Activated CD4-positive, alpha-beta T cell treated with anti-CD3 and anti-CD28 coated beads, Interleukin-2, amount 10 ng/mL, durations not matched to agents 7 days and 5 days (primary cell): ENCODE results near the gene AVEN. TPM values are rescaled to one million over a fixed set of nuclear protein-coding genes. Genes with fewer than 3 reads are reported as not detected.

Experiments
- CTCF ChIA-PET: fragments of 350-600 bp; sonication (Branson Sonifier 250); formaldehyde crosslinking; loops from one replicate; lab custom pipeline; 2021; ENCODE audit warnings: antibody characterized with exemption; lab: Charles Lee
- POLR2A ChIA-PET: fragments of 350-600 bp; sonication (Branson Sonifier 250); formaldehyde crosslinking; loops from one replicate; lab custom pipeline; 2021; ENCODE audit warnings: antibody characterized with exemption; lab: Charles Lee
- DNase-seq: peaks from one replicate; pipeline ENCODE4 v3.0.0-alpha.2; 2020
- H3K27ac Mint-ChIP-seq: one replicate; pipeline ENCODE4 v1.8.0; 2021; ENCODE audit warnings: mild to moderate bottlenecking, moderate library complexity, mixed read lengths
- H3K27me3 Mint-ChIP-seq: one replicate; pipeline ENCODE4 v1.8.0; 2021; ENCODE audit warnings: mixed read lengths
- H3K36me3 Mint-ChIP-seq: one replicate; pipeline ENCODE4 v1.8.0; 2021; ENCODE audit warnings: low read depth, mixed read lengths
- H3K4me1 Mint-ChIP-seq: one replicate; pipeline ENCODE4 v1.8.0; 2021; ENCODE audit warnings: mixed read lengths
- H3K4me3 Mint-ChIP-seq: one replicate; pipeline ENCODE4 v1.8.0; 2021; ENCODE audit warnings: mild to moderate bottlenecking, moderate library complexity, mixed read lengths
- H3K9me3 Mint-ChIP-seq: one replicate; pipeline ENCODE4 v1.8.0; 2021; ENCODE audit warnings: mixed read lengths
- total RNA-seq, 2 experiments: library from RNA; stranded (reverse); gene quantifications; one replicate each; pipeline ENCODE4 v1.2.3, GENCODE V29; 2021

The AVEN gene, protein sequence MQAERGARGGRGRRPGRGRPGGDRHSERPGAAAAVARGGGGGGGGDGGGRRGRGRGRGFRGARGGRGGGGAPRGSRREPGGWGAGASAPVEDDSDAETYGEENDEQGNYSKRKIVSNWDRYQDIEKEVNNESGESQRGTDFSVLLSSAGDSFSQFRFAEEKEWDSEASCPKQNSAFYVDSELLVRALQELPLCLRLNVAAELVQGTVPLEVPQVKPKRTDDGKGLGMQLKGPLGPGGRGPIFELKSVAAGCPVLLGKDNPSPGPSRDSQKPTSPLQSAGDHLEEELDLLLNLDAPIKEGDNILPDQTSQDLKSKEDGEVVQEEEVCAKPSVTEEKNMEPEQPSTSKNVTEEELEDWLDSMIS
- 1 to 10 TPM; 9.1 TPM for total RNA-seq

DNA sequence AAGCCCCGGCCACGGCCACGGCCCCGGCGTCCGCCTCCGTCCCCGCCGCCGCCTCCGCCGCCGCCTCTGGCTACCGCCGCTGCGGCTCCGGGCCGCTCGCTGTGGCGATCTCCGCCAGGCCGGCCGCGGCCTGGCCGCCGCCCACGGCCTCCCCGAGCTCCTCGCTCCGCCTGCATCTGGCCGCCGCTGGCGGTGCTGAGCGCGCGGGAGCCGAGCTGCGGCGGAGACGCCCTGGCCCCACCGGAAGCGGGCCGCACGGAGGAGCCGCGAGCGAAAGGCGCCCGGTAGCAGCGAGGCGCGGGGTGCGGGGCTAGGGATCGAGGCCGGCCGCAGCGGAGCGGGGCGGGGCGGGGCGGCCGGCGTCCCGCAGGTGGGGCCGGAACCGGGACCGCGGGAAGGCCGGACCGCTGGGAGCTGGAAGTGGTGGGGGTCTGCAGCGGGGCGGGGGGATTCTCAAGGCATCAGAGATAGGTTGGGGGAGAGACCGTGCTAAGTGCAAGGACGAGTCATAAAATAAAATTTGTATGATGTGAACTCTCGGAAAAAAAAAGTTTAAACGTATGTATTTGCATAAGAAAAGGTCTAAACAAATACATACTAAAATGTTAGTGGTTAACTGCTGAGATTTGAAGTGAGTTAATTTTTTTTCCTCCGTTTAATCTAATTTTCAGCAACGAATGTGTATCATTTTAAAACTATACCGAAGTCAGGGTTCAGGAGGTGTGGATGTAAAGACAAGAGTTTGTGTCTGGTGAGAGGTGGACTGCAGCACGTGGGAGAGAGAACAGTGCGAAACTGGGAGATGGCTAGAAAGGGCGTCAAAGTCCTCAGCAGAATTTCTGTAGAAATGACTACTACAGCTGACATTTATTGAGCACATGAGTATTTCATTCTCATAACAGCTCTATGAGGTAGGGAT is at the start of gene AVEN:
Gene AVEN, minus strand, starts transcription at position 334 of the 919 bp plus-strand sequence. Its CDS starts 158 bp downstream, at position 176.
- ChIA-PET CTCF (no interaction called here), POLR2A (interaction anchor here (0.7 kb wide), 1 partner anchor 14 kb away, joined by 3 read pairs; no protein-coding TSS in a partner anchor)
- Mint-ChIP-seq H3K36me3 (no peaks in the 10 kb centered on the region), H3K4me1 (peaks cover 32% of the 10 kb centered on the region), H3K27ac (peak within 1 kb of the TSS; percentile 97), H3K9me3 (no peaks in the 10 kb centered on the region), H3K4me3 (peak within 1 kb of the TSS; percentile 87), H3K27me3 (no peaks in the 10 kb centered on the region)
- peak; percentile 63 for DNase-seq

DNA sequence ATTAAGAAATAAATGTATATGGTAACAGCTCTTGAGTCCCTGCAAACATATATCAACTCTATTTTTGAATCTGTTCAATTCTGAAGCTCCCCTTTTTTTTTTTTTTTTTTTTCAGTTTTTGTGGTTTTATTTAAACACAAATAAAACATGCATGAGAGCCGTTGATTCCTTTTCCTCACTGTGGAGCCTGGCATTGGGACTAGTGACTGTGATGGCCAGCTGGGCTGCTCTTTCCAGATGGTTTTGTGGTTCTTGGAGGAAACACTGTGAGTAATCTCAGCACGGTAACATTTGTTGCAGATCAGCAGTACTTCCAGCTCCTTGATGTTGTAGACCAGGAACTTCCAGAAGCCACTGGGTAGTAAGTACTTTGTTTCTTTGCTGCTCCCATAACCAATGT is 46.7 kb upstream of the AVEN start:
- CTCF ChIA-PET = interaction anchor here (0.6 kb wide), 1 partner anchor 513 kb away, joined by 3 read pairs; no protein-coding TSS in a partner anchor
- peaks cover 27% of the 10 kb centered on the region for H3K36me3 Mint-ChIP-seq

DNA sequence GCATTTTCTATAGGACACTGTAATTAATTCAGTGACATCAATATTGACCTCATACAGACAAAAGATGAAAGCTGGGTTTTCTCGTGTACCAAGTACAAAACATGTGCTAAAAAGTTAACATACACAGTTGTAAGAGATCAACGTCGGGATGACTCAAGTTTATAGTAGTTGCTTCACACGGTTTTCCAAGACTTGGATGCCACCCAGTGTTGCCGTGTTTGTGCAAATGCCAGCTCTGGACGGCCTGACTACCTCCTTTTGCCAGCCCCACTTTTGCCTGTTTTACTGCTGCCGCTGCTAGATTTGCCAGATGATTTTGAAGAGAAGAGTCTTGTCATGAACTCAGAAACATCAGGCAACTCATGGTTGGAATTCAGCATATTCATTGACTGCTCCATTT is 45.1 kb upstream of the AVEN start:
- Mint-ChIP-seq H3K4me3 (no peak overlapping the region), H3K27ac (no peak overlapping the region), H3K9me3 (no peaks in the 10 kb centered on the region), H3K27me3 (no peaks in the 10 kb centered on the region), H3K36me3 (peaks cover 24% of the 10 kb centered on the region), H3K4me1 (no peaks in the 10 kb centered on the region)
- ChIA-PET CTCF (no interaction called here), POLR2A (no interaction called here)
- no peak for DNase-seq

More for the DNA sequence above, 46.7 kb upstream of the AVEN start:
- no peaks in the 10 kb centered on the region for H3K4me1 Mint-ChIP-seq
- H3K27me3 Mint-ChIP-seq = no peaks in the 10 kb centered on the region
- no peaks in the 10 kb centered on the region for H3K9me3 Mint-ChIP-seq
- no peak overlapping the region for H3K27ac Mint-ChIP-seq
- no peak for DNase-seq
- no peak overlapping the region for H3K4me3 Mint-ChIP-seq
- POLR2A ChIA-PET = no interaction called here

DNA sequence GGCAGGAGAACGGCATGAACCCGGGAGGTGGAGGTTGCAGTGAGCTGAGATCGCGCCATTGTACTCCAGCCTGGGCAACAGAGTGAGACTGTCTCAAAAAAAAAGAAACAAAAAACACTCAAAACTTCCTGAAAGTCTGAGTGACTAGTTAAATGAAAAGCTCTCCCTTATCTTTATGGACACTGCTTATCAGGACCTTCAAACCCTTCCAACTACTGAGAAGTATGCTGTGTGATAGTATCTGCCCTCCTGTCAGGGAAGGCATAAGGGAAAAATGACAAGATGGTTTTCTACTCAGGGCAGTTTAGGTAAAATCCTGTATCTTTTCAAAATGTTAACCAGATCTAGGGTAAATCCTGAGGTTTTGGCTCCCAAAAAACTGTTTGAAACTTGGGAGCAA is 40.9 kb upstream of the AVEN start:
- no peaks in the 10 kb centered on the region for H3K27me3 Mint-ChIP-seq
- POLR2A ChIA-PET = no interaction called here
- H3K36me3 Mint-ChIP-seq = peaks cover 9% of the 10 kb centered on the region
- no peak for DNase-seq
- H3K9me3 Mint-ChIP-seq = no peaks in the 10 kb centered on the region
- CTCF ChIA-PET = no interaction called here
- no peak overlapping the region for H3K4me3 Mint-ChIP-seq
- no peaks in the 10 kb centered on the region for H3K4me1 Mint-ChIP-seq
- no peak overlapping the region for H3K27ac Mint-ChIP-seq

DNA sequence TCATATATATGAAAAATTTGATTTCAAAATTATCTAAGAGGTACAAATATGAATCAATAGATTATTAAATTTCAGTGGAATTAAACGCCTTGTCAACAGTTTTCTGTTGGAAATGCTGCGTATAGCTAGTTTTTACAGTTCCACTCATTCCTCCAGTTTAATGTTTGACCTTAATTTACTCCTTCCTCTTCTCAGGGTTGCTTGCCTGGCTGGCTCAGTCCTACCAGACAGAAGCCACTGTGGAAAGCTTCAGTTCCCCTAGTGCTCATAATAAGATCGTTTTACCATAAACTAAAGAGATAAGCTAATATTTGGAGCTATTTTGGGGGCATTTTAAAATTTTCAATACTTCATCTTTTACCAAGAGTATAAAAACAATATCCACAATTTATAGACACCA is 39.9 kb upstream of the AVEN start:
- Mint-ChIP-seq H3K4me3 (no peak overlapping the region), H3K27me3 (no peaks in the 10 kb centered on the region), H3K27ac (no peak overlapping the region), H3K36me3 (peaks cover 5% of the 10 kb centered on the region), H3K9me3 (no peaks in the 10 kb centered on the region), H3K4me1 (no peaks in the 10 kb centered on the region)
- DNase-seq = no peak
- ChIA-PET POLR2A (no interaction called here), CTCF (no interaction called here)

DNA sequence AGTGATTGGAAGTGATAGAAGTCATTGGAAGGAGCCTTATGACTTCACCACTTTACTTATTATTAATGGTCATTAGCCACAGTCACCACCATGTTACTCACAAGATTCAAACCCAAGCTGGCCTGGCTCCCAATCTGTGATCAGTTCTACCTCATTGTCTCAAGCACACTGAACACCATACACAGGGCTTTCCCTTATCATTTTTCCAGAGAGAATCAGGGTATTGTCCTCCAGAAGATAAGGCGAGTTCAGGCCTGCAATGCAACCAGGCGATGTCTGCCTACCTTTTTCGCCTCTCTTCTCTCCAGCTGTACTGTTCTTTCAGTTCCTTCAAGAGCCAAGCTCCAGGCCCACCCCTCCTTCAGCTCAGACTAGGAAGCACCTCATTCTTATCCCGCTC is 37.8 kb upstream of the AVEN start:
- CTCF ChIA-PET = interaction anchor here (0.6 to 1.0 kb wide), 2 partner anchors 15 to 32 kb away, joined by 3 to 5 read pairs; no protein-coding TSS in a partner anchor
- no peak for DNase-seq
- H3K27me3 Mint-ChIP-seq = no peaks in the 10 kb centered on the region
- no peak overlapping the region for H3K27ac Mint-ChIP-seq
- H3K9me3 Mint-ChIP-seq = no peaks in the 10 kb centered on the region
- POLR2A ChIA-PET = no interaction called here
- no peak overlapping the region for H3K4me3 Mint-ChIP-seq
- H3K36me3 Mint-ChIP-seq = no peaks in the 10 kb centered on the region
- H3K4me1 Mint-ChIP-seq = no peaks in the 10 kb centered on the region

DNA sequence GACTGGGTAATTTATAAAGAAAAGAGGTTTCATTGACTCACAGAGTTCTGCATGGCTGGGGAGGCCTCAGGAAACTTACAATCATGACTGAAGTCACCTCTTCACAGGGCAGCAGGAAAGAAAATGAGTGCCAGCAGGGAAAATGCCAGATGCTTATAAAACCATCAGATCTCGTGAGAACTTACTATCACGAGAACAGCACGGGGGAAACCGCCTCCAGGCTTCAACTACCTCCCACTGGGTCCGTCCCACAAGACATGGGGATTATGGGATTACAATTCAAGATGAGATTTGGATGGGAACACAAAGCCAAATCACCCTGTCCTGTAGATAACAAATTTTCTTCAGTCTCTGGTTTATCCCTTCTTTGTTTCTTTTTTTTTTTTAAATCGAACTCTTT is 31.0 kb upstream of the AVEN start:
- no peaks in the 10 kb centered on the region for H3K27me3 Mint-ChIP-seq
- DNase-seq = no peak
- H3K27ac Mint-ChIP-seq = no peak overlapping the region
- H3K4me1 Mint-ChIP-seq = no peaks in the 10 kb centered on the region
- H3K36me3 Mint-ChIP-seq = no peaks in the 10 kb centered on the region
- ChIA-PET POLR2A (no interaction called here), CTCF (no interaction called here)
- H3K4me3 Mint-ChIP-seq = no peak overlapping the region
- no peaks in the 10 kb centered on the region for H3K9me3 Mint-ChIP-seq

DNA sequence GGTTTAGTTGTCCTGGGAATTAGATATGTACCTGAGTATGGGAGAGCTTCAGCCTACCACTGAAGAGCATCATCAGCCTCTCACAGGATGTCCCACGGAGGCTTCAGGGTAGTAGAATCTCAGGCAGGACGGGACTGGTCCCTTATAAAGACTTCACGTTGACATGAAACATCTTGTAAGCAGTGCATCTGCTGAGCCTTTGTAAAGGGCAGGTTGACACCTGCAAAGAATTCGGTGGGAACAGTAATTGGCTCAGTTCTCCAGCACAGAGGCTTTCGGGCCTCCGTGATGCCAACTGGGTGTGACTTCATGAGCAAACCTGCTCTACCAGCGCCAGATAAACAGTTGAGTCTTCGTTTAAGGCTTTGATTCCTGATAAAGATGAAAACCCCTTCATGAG is 26.9 kb upstream of the AVEN start:
- no peak for DNase-seq
- H3K4me1 Mint-ChIP-seq = peaks cover 10% of the 10 kb centered on the region
- no peaks in the 10 kb centered on the region for H3K9me3 Mint-ChIP-seq
- H3K27ac Mint-ChIP-seq = no peak overlapping the region
- no peaks in the 10 kb centered on the region for H3K36me3 Mint-ChIP-seq
- ChIA-PET CTCF (no interaction called here), POLR2A (no interaction called here)
- no peak overlapping the region for H3K4me3 Mint-ChIP-seq
- no peaks in the 10 kb centered on the region for H3K27me3 Mint-ChIP-seq

DNA sequence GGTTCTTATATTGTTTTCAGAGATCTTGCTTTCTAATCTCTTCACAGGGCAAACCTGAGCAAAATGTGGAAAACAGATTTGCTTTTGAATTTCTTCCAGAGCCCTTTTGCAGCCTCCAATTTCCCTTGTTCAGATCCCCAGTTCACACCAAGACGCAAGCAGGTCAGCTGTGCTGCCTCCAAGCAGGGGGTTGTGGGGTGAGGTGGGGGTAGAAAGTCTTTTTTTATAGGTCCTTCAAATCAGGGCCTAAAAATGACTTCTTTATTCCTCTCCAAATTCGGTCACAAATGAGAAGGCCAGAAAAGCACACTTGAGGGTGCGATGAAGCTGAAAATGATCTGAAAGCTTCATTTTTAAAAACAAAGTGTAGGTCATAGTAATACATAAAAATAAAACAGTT is 26.3 kb upstream of the AVEN start:
- Mint-ChIP-seq H3K9me3 (no peaks in the 10 kb centered on the region), H3K4me1 (peaks cover 10% of the 10 kb centered on the region), H3K27ac (no peak overlapping the region), H3K27me3 (no peaks in the 10 kb centered on the region), H3K36me3 (no peaks in the 10 kb centered on the region), H3K4me3 (no peak overlapping the region)
- DNase-seq = no peak
- CTCF ChIA-PET = no interaction called here
- POLR2A ChIA-PET = no interaction called here

DNA sequence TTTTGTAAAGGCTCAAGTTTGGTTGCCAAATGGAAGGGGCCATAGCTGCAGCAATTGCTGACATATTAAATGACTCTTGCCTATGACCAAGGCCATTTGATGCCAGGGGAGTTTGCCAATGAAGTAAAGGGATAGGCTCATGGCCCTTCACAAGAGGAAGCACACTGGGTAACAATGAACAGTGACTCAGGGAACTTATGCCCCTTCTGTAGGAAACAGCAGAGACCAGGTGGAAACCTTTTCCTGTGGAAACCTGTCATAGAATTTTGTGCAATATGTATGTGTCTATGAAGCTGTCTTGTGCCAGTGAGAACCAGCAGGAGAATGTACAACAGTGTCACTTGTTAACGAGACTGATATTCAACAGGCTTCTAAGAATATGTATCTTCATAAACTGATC is 25.4 kb upstream of the AVEN start:
- no peak overlapping the region for H3K4me3 Mint-ChIP-seq
- H3K27me3 Mint-ChIP-seq = no peaks in the 10 kb centered on the region

DNA sequence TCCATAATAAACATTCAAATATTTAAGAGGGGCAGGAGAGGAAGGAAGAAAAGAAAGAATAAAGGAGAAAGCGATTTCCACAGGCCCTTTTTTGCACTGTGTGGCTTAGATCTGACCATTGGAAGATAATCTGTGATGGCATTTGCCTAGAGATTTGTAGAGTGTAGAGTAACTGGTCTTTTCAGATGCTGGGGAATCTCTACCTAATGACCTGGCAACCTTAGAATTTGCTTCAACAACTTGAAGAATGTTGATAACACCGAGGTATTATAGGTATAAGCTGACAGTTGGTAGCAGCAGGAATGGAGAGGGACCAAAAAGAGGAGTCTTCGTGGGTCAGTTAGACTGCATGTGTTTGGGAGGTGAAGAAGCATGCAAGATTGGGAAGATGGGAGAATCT is 20.9 kb upstream of the AVEN start:
- no peak for DNase-seq
- H3K4me3 Mint-ChIP-seq = no peak overlapping the region
- ChIA-PET CTCF (no interaction called here), POLR2A (no interaction called here)
- H3K9me3 Mint-ChIP-seq = no peaks in the 10 kb centered on the region
- no peak overlapping the region for H3K27ac Mint-ChIP-seq
- H3K4me1 Mint-ChIP-seq = peaks cover 10% of the 10 kb centered on the region
- H3K36me3 Mint-ChIP-seq = no peaks in the 10 kb centered on the region
- no peaks in the 10 kb centered on the region for H3K27me3 Mint-ChIP-seq

More for the DNA sequence above, 25.4 kb upstream of the AVEN start:
- no peak overlapping the region for H3K27ac Mint-ChIP-seq
- POLR2A ChIA-PET = no interaction called here
- H3K4me1 Mint-ChIP-seq = peaks cover 10% of the 10 kb centered on the region
- no peaks in the 10 kb centered on the region for H3K36me3 Mint-ChIP-seq
- DNase-seq = no peak
- CTCF ChIA-PET = interaction anchor here (1.0 kb wide), 1 partner anchor 145 kb away, joined by 3 read pairs; the partner anchor contains the start of gene KATNBL1
- H3K9me3 Mint-ChIP-seq = no peaks in the 10 kb centered on the region

DNA sequence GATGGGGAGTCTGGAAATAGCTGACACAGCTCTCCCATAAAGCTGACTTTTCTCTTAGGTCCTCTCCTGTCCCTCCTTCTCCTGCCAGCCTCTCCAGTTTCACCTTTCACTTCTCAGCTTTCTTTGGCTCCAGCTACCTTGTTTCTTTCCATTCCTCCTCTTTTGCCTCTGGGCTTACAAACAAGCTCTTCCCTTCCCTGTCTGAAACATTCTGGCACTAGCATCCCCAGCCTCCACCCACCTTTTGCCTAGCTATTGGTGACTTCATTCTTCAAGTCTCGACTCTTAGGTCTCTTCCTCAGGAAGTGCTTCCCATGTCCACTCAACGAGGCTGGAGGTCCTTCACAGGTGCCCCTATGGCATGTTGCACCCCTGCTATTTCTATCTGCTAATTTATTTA is 20.5 kb upstream of the AVEN start:
- no peak overlapping the region for H3K27ac Mint-ChIP-seq

DNA sequence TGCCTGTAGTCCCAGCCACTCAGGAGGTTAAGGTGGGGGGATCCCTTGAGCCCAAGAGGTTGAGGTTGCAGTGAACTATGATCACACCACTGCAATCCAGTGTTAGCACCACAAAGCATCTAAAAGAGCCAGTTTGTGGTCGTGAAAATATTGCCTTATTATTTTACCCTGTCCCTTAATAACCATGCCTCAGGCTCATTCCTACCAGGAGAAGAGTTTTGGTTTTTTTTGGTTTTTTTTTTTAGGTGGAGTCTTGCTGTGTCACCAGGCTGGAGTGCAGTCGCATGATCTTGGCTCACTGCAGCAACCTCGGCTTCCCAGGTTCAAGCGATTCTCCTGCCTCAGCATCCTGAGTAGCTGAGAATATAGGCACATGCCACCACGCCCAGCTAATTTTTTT is 17.9 kb upstream of the AVEN start:
- Mint-ChIP-seq H3K9me3 (peaks cover 5% of the 10 kb centered on the region), H3K36me3 (peaks cover 4% of the 10 kb centered on the region), H3K4me3 (no peak overlapping the region), H3K27me3 (no peaks in the 10 kb centered on the region), H3K27ac (no peak overlapping the region), H3K4me1 (peaks cover 2% of the 10 kb centered on the region)
- ChIA-PET POLR2A (no interaction called here), CTCF (interaction anchor here (1.0 to 1.1 kb wide), 2 partner anchors 36 to 99 kb away, joined by 3 to 4 read pairs; no protein-coding TSS in a partner anchor)
- no peak for DNase-seq

More for the DNA sequence above, 20.5 kb upstream of the AVEN start:
- H3K27me3 Mint-ChIP-seq = no peaks in the 10 kb centered on the region
- H3K9me3 Mint-ChIP-seq = no peaks in the 10 kb centered on the region
- H3K36me3 Mint-ChIP-seq = no peaks in the 10 kb centered on the region
- H3K4me3 Mint-ChIP-seq = no peak overlapping the region
- H3K4me1 Mint-ChIP-seq = peaks cover 9% of the 10 kb centered on the region
- no peak for DNase-seq
- CTCF ChIA-PET = interaction anchor here (0.7 kb wide), 1 partner anchor 14 kb away, joined by 3 read pairs; no protein-coding TSS in a partner anchor
- POLR2A ChIA-PET = no interaction called here
